DMS153 (cell line): ENCODE results near the gene ADD3.
"Not testable (repeated sequence)": the region's sequence is repeated elsewhere in the genome, so short reads cannot be mapped to it uniquely, and the experiment has no call there.

Experiments
- DNase-seq: peaks from one replicate; lab custom pipeline; 2025; lab: John Stamatoyannopoulos, UW

The ADD3 gene

GRCh38 chr10:110035070-110035921 is 27.5 kb downstream of the ADD3 start:
- DNase-seq = no peak

- no peak for DNase-seq
These were observed 28.9 kb downstream of the ADD3 start for GRCh38 chr10:110036640-110037039.

- no peak for DNase-seq
These were observed 31.5 kb downstream of the ADD3 start for GRCh38 chr10:110039254-110039653.

GRCh38 chr10:110040108-110040507 is 32.3 kb downstream of the ADD3 start:
- DNase-seq = no peak

GRCh38 chr10:110040767-110041478 is 33.1 kb downstream of the ADD3 start:
- DNase-seq = no peak

- no peak for DNase-seq
These were observed 33.7 kb downstream of the ADD3 start for GRCh38 chr10:110041479-110041829.

- DNase-seq = no peak
These were observed 34.4 kb downstream of the ADD3 start for GRCh38 chr10:110042181-110042580.

GRCh38 chr10:110042891-110043290 is 35.1 kb downstream of the ADD3 start:
- DNase-seq = no peak

GRCh38 chr10:110044681-110045080 is 36.9 kb downstream of the ADD3 start:
- DNase-seq = no peak

- DNase-seq = no peak
These were observed 38.0 kb downstream of the ADD3 start for GRCh38 chr10:110045772-110046171.

GRCh38 chr10:110048145-110048544 is 40.4 kb downstream of the ADD3 start:
- DNase-seq = not testable (repeated sequence)

GRCh38 chr10:110048781-110049180 is 41.0 kb downstream of the ADD3 start:
- DNase-seq = no peak

- DNase-seq = not testable (repeated sequence)
These were observed 42.3 kb downstream of the ADD3 start for GRCh38 chr10:110049889-110050591.

- no peak for DNase-seq
These were observed 43.7 kb downstream of the ADD3 start for GRCh38 chr10:110051487-110051886.

GRCh38 chr10:110052916-110053315 is 45.1 kb downstream of the ADD3 start:
- DNase-seq = no peak

GRCh38 chr10:110056822-110057221 is 49.0 kb downstream of the ADD3 start:
- no peak for DNase-seq

- DNase-seq = no peak
These were observed 49.7 kb downstream of the ADD3 start for GRCh38 chr10:110057456-110057855.

GRCh38 chr10:110058212-110058611 is 50.4 kb downstream of the ADD3 start:
- peak; percentile 7 for DNase-seq

- DNase-seq = no peak
These were observed 52.1 kb downstream of the ADD3 start for GRCh38 chr10:110059925-110060324.

GRCh38 chr10:110061687-110062086 is 53.9 kb downstream of the ADD3 start:
- no peak for DNase-seq

GRCh38 chr10:110065269-110065668 is 57.5 kb downstream of the ADD3 start:
- no peak for DNase-seq

- DNase-seq = no peak
These were observed 60.4 kb downstream of the ADD3 start for GRCh38 chr10:110067960-110068770.
